Mesenchymal stem cell (in vitro differentiated cells and primary cell): Measurements from ENCODE around the gene SELENOF.

Source experiments
- DNase-seq: peaks from one replicate; pipeline ENCODE4 v3.0.0-alpha.2; 2013
- H2AFZ ChIP-seq: one replicate; pipeline ENCODE4 v1.6.1; 2013; ENCODE audit warnings: low read depth, mild to moderate bottlenecking, control low read depth, inconsistent platforms, low read length, moderate library complexity
- H2AK5ac ChIP-seq: 2 replicates; pipeline ENCODE4 v1.6.1; 2013; ENCODE audit warnings: low read length, moderate library complexity, mild to moderate bottlenecking, inconsistent platforms; ENCODE audit not compliant: severe bottlenecking
- H2BK120ac ChIP-seq: one replicate; pipeline ENCODE4 v1.6.1; 2013; ENCODE audit warnings: low read depth, mild to moderate bottlenecking, inconsistent platforms, low read length, moderate library complexity
- H2BK12ac ChIP-seq, 2 experiments: one replicate each; pipeline ENCODE4 v1.6.1; 2013; ENCODE audit warnings: inconsistent platforms in 2 of 2, low read length in 2 of 2, mild to moderate bottlenecking in 2 of 2, moderate library complexity in 2 of 2, control low read depth in 1 of 2
- H2BK15ac ChIP-seq: one replicate; pipeline ENCODE4 v1.6.1; 2013; ENCODE audit warnings: mild to moderate bottlenecking, low read depth, inconsistent platforms; ENCODE audit not compliant: poor library complexity, severe bottlenecking
- H2BK5ac ChIP-seq: 2 replicates; pipeline ENCODE4 v1.6.1; 2013; ENCODE audit warnings: low read depth, mild to moderate bottlenecking, low read length, control low read depth, inconsistent platforms; ENCODE audit not compliant: poor library complexity, severe bottlenecking
- H3K14ac ChIP-seq, 2 experiments: one replicate each; pipeline ENCODE4 v1.6.1; 2013; ENCODE audit warnings: inconsistent platforms in 2 of 2, low read length in 2 of 2, control low read depth in 1 of 2, mild to moderate bottlenecking in 1 of 2, moderate library complexity in 1 of 2
- H3K18ac ChIP-seq, 2 experiments: one replicate each; pipeline ENCODE4 v1.6.1; 2013; ENCODE audit warnings: inconsistent platforms in 2 of 2, low read length in 2 of 2, control low read depth in 1 of 2, low read depth in 1 of 2, mild to moderate bottlenecking in 1 of 2
- H3K23ac ChIP-seq, 2 experiments: one replicate each; pipeline ENCODE4 v1.6.1; 2013; ENCODE audit warnings: inconsistent platforms in 2 of 2, low read length in 2 of 2, mild to moderate bottlenecking in 2 of 2, moderate library complexity in 2 of 2, control low read depth in 1 of 2
- H3K27ac ChIP-seq: 2 replicates; pipeline ENCODE4 v1.5.1; 2013; ENCODE audit warnings: mild to moderate bottlenecking, moderate library complexity, low read length, control low read depth, inconsistent platforms; ENCODE audit not compliant: poor library complexity, severe bottlenecking
- H3K27me3 ChIP-seq, 2 experiments: 2 replicates each; pipeline versions ENCODE4 v1.6.1 to v1.7.0; 2013; ENCODE audit warnings: low read length in 2 of 2, mild to moderate bottlenecking in 2 of 2, moderate library complexity in 2 of 2, control low read depth in 1 of 2, inconsistent platforms in 1 of 2; ENCODE audit not compliant: control insufficient read depth in 1 of 2, insufficient read depth in 1 of 2
- H3K36me3 ChIP-seq, 2 experiments: 2 replicates each; pipeline versions ENCODE4 v1.6.1 to v1.7.0; 2013; ENCODE audit warnings: low read length in 2 of 2, control low read depth in 1 of 2, inconsistent platforms in 1 of 2, low read depth in 1 of 2, mild to moderate bottlenecking in 1 of 2; ENCODE audit not compliant: insufficient read depth in 2 of 2, control insufficient read depth in 1 of 2
- H3K4ac ChIP-seq, 2 experiments: one replicate each; pipeline ENCODE4 v1.6.1; 2013; ENCODE audit warnings: inconsistent platforms in 2 of 2, low read length in 2 of 2, mild to moderate bottlenecking in 2 of 2, moderate library complexity in 2 of 2, control low read depth in 1 of 2, low read depth in 1 of 2
- H3K4me1 ChIP-seq: 2 replicates; pipeline ENCODE4 v1.6.1; 2013; ENCODE audit warnings: low read depth, low read length, control low read depth; ENCODE audit not compliant: control insufficient read depth, insufficient read depth
- H3K4me2 ChIP-seq: 2 replicates; pipeline ENCODE4 v1.6.1; 2013; ENCODE audit warnings: low read length, mild to moderate bottlenecking, inconsistent platforms; ENCODE audit not compliant: poor library complexity, severe bottlenecking
- H3K4me3 ChIP-seq, 2 experiments: 2 replicates each; pipeline versions ENCODE4 v1.5.1 to v1.7.0; 2013; ENCODE audit warnings: low read length in 2 of 2, mild to moderate bottlenecking in 2 of 2, control low read depth in 1 of 2, low read depth in 1 of 2; ENCODE audit not compliant: insufficient read depth in 1 of 2
- H3K79me1 ChIP-seq: replicated peaks from 2 replicates; pipeline ENCODE4 v1.6.1; 2013; ENCODE audit warnings: mild to moderate bottlenecking, control low read depth, low read length, inconsistent platforms; ENCODE audit not compliant: poor library complexity, severe bottlenecking
- H3K9ac ChIP-seq: 2 replicates; pipeline ENCODE4 v1.7.0; 2013; ENCODE audit warnings: mild to moderate bottlenecking, low read length, moderate library complexity
- H3K9me3 ChIP-seq: 2 replicates; pipeline ENCODE4 v1.7.0; 2013; ENCODE audit warnings: mild to moderate bottlenecking, low read length; ENCODE audit not compliant: control insufficient read depth
- H4K8ac ChIP-seq: one replicate; pipeline ENCODE4 v1.6.1; 2013; ENCODE audit warnings: inconsistent platforms, mild to moderate bottlenecking, low read length, moderate library complexity
- H4K91ac ChIP-seq: one replicate; pipeline ENCODE4 v1.6.1; 2013; ENCODE audit warnings: mild to moderate bottlenecking, low read length, inconsistent platforms
- WGBS: methylation state at CpG from one replicate; pipeline ENCODE4 v1.1.7; 2013; ENCODE audit warnings: mixed read lengths; 5-methylcytosine and 5-hydroxymethylcytosine counted together

SELENOF gene

DNA sequence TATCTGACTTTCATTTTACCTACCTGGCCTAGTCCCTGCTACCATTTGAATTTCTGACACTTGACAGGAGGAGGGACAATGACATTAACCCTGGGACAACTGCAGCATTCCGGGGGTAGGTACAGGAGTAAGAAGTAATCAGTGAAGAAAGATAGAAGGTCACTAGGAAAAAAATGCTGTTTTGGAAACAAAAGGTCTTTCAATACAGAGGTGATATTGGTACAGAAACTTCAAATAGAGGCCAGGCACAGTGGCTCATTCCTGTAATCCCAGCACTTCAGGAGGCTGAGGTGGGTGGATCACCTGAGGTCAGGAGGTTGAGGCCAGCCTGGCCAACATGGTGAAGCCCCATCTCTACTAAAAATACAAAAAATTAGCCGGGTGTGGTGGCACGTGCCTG is 68.4 kb downstream of the SELENOF start:
- H2BK5ac ChIP-seq = no peak overlapping the region
- H3K18ac ChIP-seq = no peak overlapping the region
- no peaks in the 10 kb centered on the region for H3K4me1 ChIP-seq
- WGBS = 95% methylated on average over 3 of the region's 3 CpGs
- H3K9me3 ChIP-seq = no peaks in the 10 kb centered on the region
- H3K4me3 ChIP-seq = no peak overlapping the region
- no peak overlapping the region for H3K14ac ChIP-seq
- H3K4ac ChIP-seq = no peak overlapping the region
- H3K9ac ChIP-seq = peak overlapping the region; percentile 42
- H2BK12ac ChIP-seq = no peak overlapping the region
- DNase-seq = no peak
- H3K36me3 ChIP-seq = no peaks in the 10 kb centered on the region
- H2BK15ac ChIP-seq = no peak overlapping the region
- no peak overlapping the region for H4K8ac ChIP-seq
- H3K27me3 ChIP-seq = no peaks in the 10 kb centered on the region
- no peak overlapping the region for H3K27ac ChIP-seq
- H2BK120ac ChIP-seq = no peak overlapping the region
- H3K79me1 ChIP-seq = no peaks in the 10 kb centered on the region
- no peak overlapping the region for H3K4me2 ChIP-seq
- H2AFZ ChIP-seq = no peak overlapping the region
- no peak overlapping the region for H3K23ac ChIP-seq
- no peak overlapping the region for H4K91ac ChIP-seq
- no peak overlapping the region for H2AK5ac ChIP-seq

DNA sequence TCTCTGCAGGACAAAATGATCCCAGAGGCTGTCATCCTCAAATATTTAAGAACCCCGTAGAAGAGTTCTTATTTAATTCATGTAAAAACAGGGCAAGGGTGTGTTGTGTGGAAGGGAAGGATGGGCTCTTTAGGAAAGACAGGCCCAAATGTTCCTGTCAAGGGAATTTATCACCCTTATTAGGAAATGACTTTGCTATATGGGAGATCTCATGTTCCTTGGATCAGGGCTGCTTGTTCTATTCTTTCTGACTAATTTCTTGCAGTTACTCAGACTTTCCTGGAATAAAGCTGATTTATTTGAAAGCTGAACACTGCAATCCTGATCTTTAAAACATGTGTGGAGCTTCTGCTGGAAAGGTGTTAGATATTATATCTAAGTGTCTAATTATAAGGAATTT is 72.8 kb downstream of the SELENOF start:
- H3K14ac ChIP-seq = no peak overlapping the region
- no peak overlapping the region for H2AFZ ChIP-seq
- no peak overlapping the region for H2BK5ac ChIP-seq
- H2BK120ac ChIP-seq = no peak overlapping the region
- H3K23ac ChIP-seq = no peak overlapping the region
- H3K18ac ChIP-seq = no peak overlapping the region
- WGBS = 100% methylated on average over 1 of the region's 1 CpG
- no peaks in the 10 kb centered on the region for H3K27me3 ChIP-seq
- H3K9ac ChIP-seq = peak overlapping the region; percentile 73
- no peak overlapping the region for H2AK5ac ChIP-seq
- H3K27ac ChIP-seq = no peak overlapping the region
- no peaks in the 10 kb centered on the region for H3K79me1 ChIP-seq
- H3K4me2 ChIP-seq = no peak overlapping the region
- no peak overlapping the region for H3K4me3 ChIP-seq
- no peak overlapping the region for H2BK15ac ChIP-seq
- H3K4ac ChIP-seq = no peak overlapping the region
- no peak overlapping the region for H4K8ac ChIP-seq
- H2BK12ac ChIP-seq = no peak overlapping the region
- no peak overlapping the region for H4K91ac ChIP-seq
- no peaks in the 10 kb centered on the region for H3K36me3 ChIP-seq
- no peaks in the 10 kb centered on the region for H3K9me3 ChIP-seq
- DNase-seq = no peak
- no peaks in the 10 kb centered on the region for H3K4me1 ChIP-seq

DNA sequence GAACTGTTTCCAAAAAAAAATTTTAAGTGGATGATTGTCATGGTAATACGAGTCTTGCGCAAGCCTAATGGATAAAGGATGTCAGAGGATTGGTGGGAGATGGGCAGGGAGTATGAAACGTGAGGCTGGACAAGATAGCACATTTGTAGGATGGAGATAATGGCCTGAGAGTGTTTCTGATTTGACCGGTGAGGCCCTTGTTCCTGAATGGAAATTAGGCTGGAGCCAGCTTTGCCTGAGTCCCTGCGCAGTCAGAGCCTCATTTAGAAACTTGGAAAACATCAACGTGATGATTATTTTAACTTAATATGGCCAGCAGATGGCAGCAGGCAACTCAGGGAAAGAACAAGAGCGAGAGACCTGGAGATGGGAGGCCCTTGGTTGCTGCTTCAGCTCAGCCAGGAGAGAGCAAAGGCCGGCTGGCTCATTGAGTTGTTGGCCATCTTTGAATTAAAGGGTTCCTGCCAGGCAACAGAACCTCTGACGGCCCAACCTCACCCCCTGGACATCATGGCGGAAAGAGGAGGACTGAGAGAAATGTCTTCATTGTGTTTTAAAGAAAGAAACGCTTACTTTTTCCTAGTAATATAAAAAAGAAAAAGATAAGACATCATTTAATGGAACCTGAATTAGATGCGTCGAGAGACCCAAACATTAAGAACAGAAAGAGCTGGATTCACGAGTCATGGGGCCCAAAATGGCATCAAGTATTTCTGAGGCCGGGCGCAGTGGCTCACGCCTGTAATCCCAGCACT is 80.3 kb downstream of the SELENOF start:
- Histone ChIP-seq H3K4me3 (no peak overlapping the region), H2BK120ac (no peak overlapping the region), H3K9ac (peak overlapping the region; percentile 34), H3K23ac (no peak overlapping the region), H4K91ac (peak overlapping the region; percentile 67), H3K27ac (no peak overlapping the region), H2AFZ (no peak overlapping the region), H3K79me1 (no peaks in the 10 kb centered on the region), H2AK5ac (no peak overlapping the region), H3K4me2 (no peak overlapping the region), H2BK15ac (no peak overlapping the region), H3K4ac (no peak overlapping the region), H3K9me3 (no peaks in the 10 kb centered on the region), H4K8ac (no peak overlapping the region), H3K14ac (no peak overlapping the region), H2BK5ac (no peak overlapping the region), H2BK12ac (no peak overlapping the region), H3K18ac (no peak overlapping the region), H3K36me3 (no peaks in the 10 kb centered on the region), H3K4me1 (no peaks in the 10 kb centered on the region), H3K27me3 (no peaks in the 10 kb centered on the region)
- 64% methylated on average over 14 of the region's 17 CpGs for WGBS
- DNase-seq = peak; percentile 87

- Histone ChIP-seq H3K36me3 (no peaks in the 10 kb centered on the region), H3K23ac (no peak overlapping the region), H2AK5ac (no peak overlapping the region), H4K8ac (no peak overlapping the region), H3K4me2 (no peak overlapping the region), H2BK120ac (no peak overlapping the region), H4K91ac (no peak overlapping the region), H3K79me1 (no peaks in the 10 kb centered on the region), H3K18ac (no peak overlapping the region), H3K9me3 (no peaks in the 10 kb centered on the region), H3K27ac (no peak overlapping the region), H2BK12ac (no peak overlapping the region), H3K4me1 (no peaks in the 10 kb centered on the region), H3K9ac (peak overlapping the region; percentile 34), H3K4me3 (no peak overlapping the region), H3K14ac (no peak overlapping the region), H3K27me3 (no peaks in the 10 kb centered on the region), H2BK5ac (no peak overlapping the region), H2BK15ac (no peak overlapping the region), H3K4ac (no peak overlapping the region), H2AFZ (no peak overlapping the region)
- no CpG with 5 or more reads among the region's 1 CpG for WGBS
- no peak for DNase-seq
Observed at GRCh38 chr1:86832433-86832832, 81.5 kb downstream of the SELENOF start.
